GM20000 (cell line): ENCODE results near the gene MTHFD1.

ENCODE experiments used
- DNase-seq: peaks from one replicate; pipeline ENCODE4 v3.0.0; 2012; ENCODE audit warnings: low spot score
- CTCF ChIP-seq: IDR thresholded peaks from 2 replicates; pipeline ENCODE4 v1.5.1; 2012; ENCODE audit warnings: mild to moderate bottlenecking, control low read depth; ENCODE audit errors: extremely low read depth, missing control alignments

MTHFD1 gene

GRCh38 chr14:64467101-64467500 is 78.9 kb downstream of the MTHFD1 start:
- no peak for DNase-seq
- no peak for TF ChIP-seq CTCF

GRCh38 chr14:64467566-64467965 is 79.4 kb downstream of the MTHFD1 start:
- DNase-seq: no peak
- TF ChIP-seq CTCF: no peak

GRCh38 chr14:64468451-64468850 is 80.3 kb downstream of the MTHFD1 start:
- TF ChIP-seq CTCF: no peak
- DNase-seq: no peak

- no peak for DNase-seq
- TF ChIP-seq CTCF: no peak
These were observed 85.9 kb downstream of the MTHFD1 start for GRCh38 chr14:64474041-64474440.

- DNase-seq: no peak
- TF ChIP-seq CTCF: no peak
These were observed 86.5 kb downstream of the MTHFD1 start for GRCh38 chr14:64474698-64475097.

GRCh38 chr14:64475585-64476273 is 87.6 kb downstream of the MTHFD1 start:
- no peak for DNase-seq
- TF ChIP-seq CTCF: no peak

- no peak for DNase-seq
- TF ChIP-seq CTCF: no peak
These were observed 88.3 kb downstream of the MTHFD1 start for GRCh38 chr14:64476438-64476837.
